WTC11 (cell line): Measurements from ENCODE around the gene EIF3L. TPM values are rescaled to one million over a fixed set of nuclear protein-coding genes. Genes with fewer than 3 reads are reported as not detected.

Experiments used
- ATF3 ChIP-seq: sonication (generic); formaldehyde crosslinking; conservative IDR thresholded peaks from 2 replicates; pipeline ENCODE4 v1.8.1; 2022; ENCODE audit warnings: mild to moderate bottlenecking, missing genetic modification reagents
- CREB1 ChIP-seq: sonication (generic); formaldehyde crosslinking; IDR thresholded peaks from 2 replicates; pipeline ENCODE4 v1.8.0; 2023; ENCODE audit warnings: mild to moderate bottlenecking, missing genetic modification reagents
- FOXJ3 ChIP-seq: sonication (generic); formaldehyde crosslinking; IDR thresholded peaks from 2 replicates; pipeline ENCODE4 v1.9.0; 2021; ENCODE audit warnings: missing genetic modification reagents, mild to moderate bottlenecking, borderline replicate concordance
- FOXP1 ChIP-seq: sonication (generic); formaldehyde crosslinking; IDR thresholded peaks from 2 replicates; pipeline ENCODE4 v1.8.0; 2022; ENCODE audit warnings: missing genetic modification reagents, mild to moderate bottlenecking, moderate library complexity, borderline replicate concordance
- GRHL2 ChIP-seq: fragments of 250-450 bp; sonication (Bioruptor Pico); IDR thresholded peaks from 2 replicates; pipeline ENCODE4 v1.8.0; 2022; ENCODE audit warnings: mild to moderate bottlenecking, moderate library complexity; ENCODE audit not compliant: insufficient replicate concordance, severe bottlenecking
- HMGA2 ChIP-seq: fragments of 250-450 bp; sonication (Bioruptor Pico); IDR thresholded peaks from 2 replicates; pipeline ENCODE4 v1.4.0; 2021; ENCODE audit warnings: mild to moderate bottlenecking, moderate library complexity
- HMGXB4 ChIP-seq: sonication (generic); formaldehyde crosslinking; IDR thresholded peaks from 2 replicates; pipeline ENCODE4 v1.8.1; 2023; ENCODE audit warnings: mild to moderate bottlenecking, moderate library complexity, missing genetic modification reagents
- IRF1 ChIP-seq: sonication (generic); formaldehyde crosslinking; IDR thresholded peaks from 2 replicates; pipeline ENCODE4 v1.8.0; 2023; ENCODE audit warnings: missing genetic modification reagents
- NFATC4 ChIP-seq: fragments of 250-450 bp; sonication (Bioruptor Pico); IDR thresholded peaks from 2 replicates; pipeline ENCODE4 v1.9.0; 2021; ENCODE audit warnings: mild to moderate bottlenecking
- NR1H2 ChIP-seq: sonication (generic); formaldehyde crosslinking; IDR thresholded peaks from 2 replicates; pipeline ENCODE4 v1.9.0; 2021; ENCODE audit warnings: mild to moderate bottlenecking, moderate library complexity, missing genetic modification reagents
- NR3C1 ChIP-seq: sonication (generic); formaldehyde crosslinking; conservative IDR thresholded peaks from 2 replicates; pipeline ENCODE4 v1.8.1; 2023; ENCODE audit warnings: low read depth, mild to moderate bottlenecking, missing genetic modification reagents
- SP1 ChIP-seq: sonication (generic); formaldehyde crosslinking; conservative IDR thresholded peaks from 2 replicates; pipeline ENCODE4 v1.8.1; 2022; ENCODE audit warnings: missing genetic modification reagents
- TEAD1 ChIP-seq: sonication (generic); formaldehyde crosslinking; IDR thresholded peaks from 2 replicates; pipeline ENCODE4 v1.8.0; 2022; ENCODE audit warnings: mild to moderate bottlenecking, missing genetic modification reagents
- USF2 ChIP-seq: sonication (generic); formaldehyde crosslinking; IDR thresholded peaks from 2 replicates; pipeline ENCODE4 v1.8.1; 2023; ENCODE audit warnings: mild to moderate bottlenecking, missing genetic modification reagents, moderate library complexity
- ZNF138 ChIP-seq: sonication (generic); formaldehyde crosslinking; conservative IDR thresholded peaks from 2 replicates; pipeline ENCODE4 v1.8.1; 2022; ENCODE audit warnings: mild to moderate bottlenecking, moderate library complexity, missing genetic modification reagents
- ZNF317 ChIP-seq: sonication (generic); formaldehyde crosslinking; IDR thresholded peaks from 2 replicates; pipeline ENCODE4 v1.8.1; 2023; ENCODE audit warnings: low read depth, mild to moderate bottlenecking, moderate library complexity, missing genetic modification reagents, borderline replicate concordance
- ZNF396 ChIP-seq: fragments of 250-450 bp; sonication (Bioruptor Pico); IDR thresholded peaks from 2 replicates; pipeline ENCODE4 v1.8.0; 2021; ENCODE audit warnings: mild to moderate bottlenecking, moderate library complexity, borderline replicate concordance
- ZNF425 ChIP-seq: fragments of 250-450 bp; sonication (Bioruptor Pico); conservative IDR thresholded peaks from 2 replicates; pipeline ENCODE4 v1.9.0; 2021; ENCODE audit warnings: mild to moderate bottlenecking
- total RNA-seq: library from RNA; stranded (reverse); gene quantifications from 3 replicates; pipeline ENCODE4 v1.2.3, GENCODE V29; 2021
- TF ChIP-seq, protein P1 (sequence below): sonication (generic); formaldehyde crosslinking; IDR thresholded peaks from 2 replicates; pipeline ENCODE4 v1.8.0; 2022; ENCODE audit warnings: missing genetic modification reagents
- TF ChIP-seq, protein P2 (sequence below): sonication (generic); formaldehyde crosslinking; IDR thresholded peaks from 2 replicates; pipeline ENCODE4 v1.8.0; 2022; ENCODE audit warnings: mild to moderate bottlenecking, missing genetic modification reagents
- TF ChIP-seq, protein P3 (sequence below): sonication (generic); formaldehyde crosslinking; IDR thresholded peaks from 2 replicates; pipeline ENCODE4 v1.8.1; 2023; ENCODE audit warnings: mild to moderate bottlenecking, missing genetic modification reagents, borderline replicate concordance
- TF ChIP-seq, protein P4 (sequence below): fragments of 250-450 bp; sonication (Bioruptor Pico); IDR thresholded peaks from 2 replicates; pipeline ENCODE4 v1.8.0; 2021; ENCODE audit warnings: mild to moderate bottlenecking

EIF3L gene
- total RNA-seq, 1 experiment from 2014 or later, result 611 TPM

GRCh38 chr22:37817705-37818408 is 31.4 kb upstream of the EIF3L start (continued):
- TF ChIP-seq, protein P1, sequence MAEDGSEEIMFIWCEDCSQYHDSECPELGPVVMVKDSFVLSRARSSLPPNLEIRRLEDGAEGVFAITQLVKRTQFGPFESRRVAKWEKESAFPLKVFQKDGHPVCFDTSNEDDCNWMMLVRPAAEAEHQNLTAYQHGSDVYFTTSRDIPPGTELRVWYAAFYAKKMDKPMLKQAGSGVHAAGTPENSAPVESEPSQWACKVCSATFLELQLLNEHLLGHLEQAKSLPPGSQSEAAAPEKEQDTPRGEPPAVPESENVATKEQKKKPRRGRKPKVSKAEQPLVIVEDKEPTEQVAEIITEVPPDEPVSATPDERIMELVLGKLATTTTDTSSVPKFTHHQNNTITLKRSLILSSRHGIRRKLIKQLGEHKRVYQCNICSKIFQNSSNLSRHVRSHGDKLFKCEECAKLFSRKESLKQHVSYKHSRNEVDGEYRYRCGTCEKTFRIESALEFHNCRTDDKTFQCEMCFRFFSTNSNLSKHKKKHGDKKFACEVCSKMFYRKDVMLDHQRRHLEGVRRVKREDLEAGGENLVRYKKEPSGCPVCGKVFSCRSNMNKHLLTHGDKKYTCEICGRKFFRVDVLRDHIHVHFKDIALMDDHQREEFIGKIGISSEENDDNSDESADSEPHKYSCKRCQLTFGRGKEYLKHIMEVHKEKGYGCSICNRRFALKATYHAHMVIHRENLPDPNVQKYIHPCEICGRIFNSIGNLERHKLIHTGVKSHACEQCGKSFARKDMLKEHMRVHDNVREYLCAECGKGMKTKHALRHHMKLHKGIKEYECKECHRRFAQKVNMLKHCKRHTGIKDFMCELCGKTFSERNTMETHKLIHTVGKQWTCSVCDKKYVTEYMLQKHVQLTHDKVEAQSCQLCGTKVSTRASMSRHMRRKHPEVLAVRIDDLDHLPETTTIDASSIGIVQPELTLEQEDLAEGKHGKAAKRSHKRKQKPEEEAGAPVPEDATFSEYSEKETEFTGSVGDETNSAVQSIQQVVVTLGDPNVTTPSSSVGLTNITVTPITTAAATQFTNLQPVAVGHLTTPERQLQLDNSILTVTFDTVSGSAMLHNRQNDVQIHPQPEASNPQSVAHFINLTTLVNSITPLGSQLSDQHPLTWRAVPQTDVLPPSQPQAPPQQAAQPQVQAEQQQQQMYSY (CRISPR knock-in tag), result no peak
- no peak for TF ChIP-seq CREB1 (CRISPR knock-in tag)
- no peak for TF ChIP-seq HMGA2
- TF ChIP-seq GRHL2 (CRISPR knock-in tag), result no peak
- no peak for TF ChIP-seq IRF1
- TF ChIP-seq, protein P2, sequence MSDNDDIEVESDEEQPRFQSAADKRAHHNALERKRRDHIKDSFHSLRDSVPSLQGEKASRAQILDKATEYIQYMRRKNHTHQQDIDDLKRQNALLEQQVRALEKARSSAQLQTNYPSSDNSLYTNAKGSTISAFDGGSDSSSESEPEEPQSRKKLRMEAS (CRISPR knock-in tag), result peak; percentile 45; the same call in 1 of the 2 replicates
- TF ChIP-seq ZNF138 (CRISPR knock-in tag), result peak; percentile 38; the same call in 1 of the 2 replicates
- TF ChIP-seq FOXJ3 (CRISPR knock-in tag), result no peak
- 0 out of 2 replicates have a peak, but pooled peaks have one; percentile 12 for TF ChIP-seq USF2 (CRISPR knock-in tag)
- no peak for TF ChIP-seq NFATC4 (CRISPR knock-in tag)
- TF ChIP-seq SP1 (CRISPR knock-in tag), result peak; percentile 95
- peak; percentile 82; the same call in 1 of the 2 replicates for TF ChIP-seq HMGXB4 (CRISPR knock-in tag)
- no peak for TF ChIP-seq ATF3 (CRISPR knock-in tag)
- no peak for TF ChIP-seq ZNF317
- TF ChIP-seq NR1H2 (CRISPR knock-in tag), result no peak
- no peak for TF ChIP-seq ZNF425 (CRISPR knock-in tag)
- TF ChIP-seq TEAD1 (CRISPR knock-in tag), result peak; percentile 56; the same call in 1 of the 2 replicates
- TF ChIP-seq, protein P3, sequence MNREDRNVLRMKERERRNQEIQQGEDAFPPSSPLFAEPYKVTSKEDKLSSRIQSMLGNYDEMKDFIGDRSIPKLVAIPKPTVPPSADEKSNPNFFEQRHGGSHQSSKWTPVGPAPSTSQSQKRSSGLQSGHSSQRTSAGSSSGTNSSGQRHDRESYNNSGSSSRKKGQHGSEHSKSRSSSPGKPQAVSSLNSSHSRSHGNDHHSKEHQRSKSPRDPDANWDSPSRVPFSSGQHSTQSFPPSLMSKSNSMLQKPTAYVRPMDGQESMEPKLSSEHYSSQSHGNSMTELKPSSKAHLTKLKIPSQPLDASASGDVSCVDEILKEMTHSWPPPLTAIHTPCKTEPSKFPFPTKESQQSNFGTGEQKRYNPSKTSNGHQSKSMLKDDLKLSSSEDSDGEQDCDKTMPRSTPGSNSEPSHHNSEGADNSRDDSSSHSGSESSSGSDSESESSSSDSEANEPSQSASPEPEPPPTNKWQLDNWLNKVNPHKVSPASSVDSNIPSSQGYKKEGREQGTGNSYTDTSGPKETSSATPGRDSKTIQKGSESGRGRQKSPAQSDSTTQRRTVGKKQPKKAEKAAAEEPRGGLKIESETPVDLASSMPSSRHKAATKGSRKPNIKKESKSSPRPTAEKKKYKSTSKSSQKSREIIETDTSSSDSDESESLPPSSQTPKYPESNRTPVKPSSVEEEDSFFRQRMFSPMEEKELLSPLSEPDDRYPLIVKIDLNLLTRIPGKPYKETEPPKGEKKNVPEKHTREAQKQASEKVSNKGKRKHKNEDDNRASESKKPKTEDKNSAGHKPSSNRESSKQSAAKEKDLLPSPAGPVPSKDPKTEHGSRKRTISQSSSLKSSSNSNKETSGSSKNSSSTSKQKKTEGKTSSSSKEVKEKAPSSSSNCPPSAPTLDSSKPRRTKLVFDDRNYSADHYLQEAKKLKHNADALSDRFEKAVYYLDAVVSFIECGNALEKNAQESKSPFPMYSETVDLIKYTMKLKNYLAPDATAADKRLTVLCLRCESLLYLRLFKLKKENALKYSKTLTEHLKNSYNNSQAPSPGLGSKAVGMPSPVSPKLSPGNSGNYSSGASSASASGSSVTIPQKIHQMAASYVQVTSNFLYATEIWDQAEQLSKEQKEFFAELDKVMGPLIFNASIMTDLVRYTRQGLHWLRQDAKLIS (CRISPR knock-in tag), result peak; percentile 67; the same call in 1 of the 2 replicates
- TF ChIP-seq, protein P4, sequence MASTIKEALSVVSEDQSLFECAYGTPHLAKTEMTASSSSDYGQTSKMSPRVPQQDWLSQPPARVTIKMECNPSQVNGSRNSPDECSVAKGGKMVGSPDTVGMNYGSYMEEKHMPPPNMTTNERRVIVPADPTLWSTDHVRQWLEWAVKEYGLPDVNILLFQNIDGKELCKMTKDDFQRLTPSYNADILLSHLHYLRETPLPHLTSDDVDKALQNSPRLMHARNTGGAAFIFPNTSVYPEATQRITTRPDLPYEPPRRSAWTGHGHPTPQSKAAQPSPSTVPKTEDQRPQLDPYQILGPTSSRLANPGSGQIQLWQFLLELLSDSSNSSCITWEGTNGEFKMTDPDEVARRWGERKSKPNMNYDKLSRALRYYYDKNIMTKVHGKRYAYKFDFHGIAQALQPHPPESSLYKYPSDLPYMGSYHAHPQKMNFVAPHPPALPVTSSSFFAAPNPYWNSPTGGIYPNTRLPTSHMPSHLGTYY (CRISPR knock-in tag), result no peak
- no peak for TF ChIP-seq ZNF396 (CRISPR knock-in tag)
- TF ChIP-seq FOXP1 (CRISPR knock-in tag), result 0 out of 2 replicates have a peak, but pooled peaks have one; percentile 57
- 0 out of 2 replicates have a peak, but pooled peaks have one; percentile 50 for TF ChIP-seq NR3C1 (CRISPR knock-in tag)
